ENCODE results near the gene C16orf95. TPM values are rescaled to one million over a fixed set of nuclear protein-coding genes. Genes with fewer than 3 reads are reported as not detected.

The C16orf95 gene
- total and polyA plus RNA-seq, 3 experiments from 2014 or later = 2.5 to 8.4 (median 7.5) TPM

Other genes starting within 250 kb of the C16orf95 start
- 10 to 100 TPM; 35.6 to 40.9 TPM for gene FBXO31, start 66.4 kb upstream of the C16orf95 start, total RNA-seq
- gene FBXO31, start 66.4 kb upstream of the C16orf95 start, polyA plus RNA-seq = 27.4 TPM
- gene MAP1LC3B, start 74.9 kb upstream of the C16orf95 start, total RNA-seq = 10 to 100 TPM; 47.1 to 51.5 TPM
- gene MAP1LC3B, start 74.9 kb upstream of the C16orf95 start, polyA plus RNA-seq = 151 TPM
- gene ZCCHC14, start 175.6 kb upstream of the C16orf95 start, total RNA-seq = 1 to 10 TPM; 6.1 to 6.2 TPM
- 0.77 TPM for gene ZCCHC14, start 175.6 kb upstream of the C16orf95 start, polyA plus RNA-seq

All from CD8-positive, alpha-beta memory T cell (primary cell).